Fibroblast of skin of left quadriceps (primary cell): Measurements from ENCODE around the gene F13B.
A peak's percentile ranks its signal among the peaks of the same experiment; 100 is the strongest.
"Not testable (repeated sequence)": the region's sequence is repeated elsewhere in the genome, so short reads cannot be mapped to it uniquely, and the experiment has no call there.

Source experiments
- DNase-seq, 2 experiments: peaks; one replicate each; pipeline ENCODE4 v3.0.0-alpha.2; 2013; ENCODE audit warnings: low read depth in 2 of 2

Gene F13B

GRCh38 chr1:197066719-197067456 is at the start of gene F13B:
Gene F13B (minus strand): TSS chr1:197067260. CDS start chr1:197067223, 37 bp downstream.
- DNase-seq, result no peak

GRCh38 chr1:197116156-197116555 is 49.1 kb upstream of the F13B start:
- no peak for DNase-seq

GRCh38 chr1:197106869-197107268 is 39.8 kb upstream of the F13B start:
- no peak for DNase-seq

- no peak for DNase-seq
Measured at GRCh38 chr1:197103300-197103699, 36.2 kb upstream of the F13B start.

GRCh38 chr1:197101978-197102377 is 34.9 kb upstream of the F13B start:
- DNase-seq, result no peak

- no peak for DNase-seq
Measured at GRCh38 chr1:197100677-197101076, 33.6 kb upstream of the F13B start.

- DNase-seq, result no peak
Measured at GRCh38 chr1:197099444-197099843, 32.4 kb upstream of the F13B start.

GRCh38 chr1:197096971-197097370 is 29.9 kb upstream of the F13B start:
- not testable (repeated sequence) for DNase-seq

GRCh38 chr1:197096137-197096536 is 29.1 kb upstream of the F13B start:
- no peak for DNase-seq

GRCh38 chr1:197093226-197093885 is 26.3 kb upstream of the F13B start:
- DNase-seq, result no peak

- DNase-seq, result no peak
Measured at GRCh38 chr1:197092491-197093023, 25.5 kb upstream of the F13B start.

- DNase-seq, result no peak
Measured at GRCh38 chr1:197083474-197083873, 16.4 kb upstream of the F13B start.

- no peak for DNase-seq
Measured at GRCh38 chr1:197081117-197081753, 14.2 kb upstream of the F13B start.

- DNase-seq, result no peak
Measured at GRCh38 chr1:197080323-197080722, 13.3 kb upstream of the F13B start.

- no peak for DNase-seq
Measured at GRCh38 chr1:197076585-197076984, 9.5 kb upstream of the F13B start.

GRCh38 chr1:197073978-197074377 is 6.9 kb upstream of the F13B start:
- no peak for DNase-seq

GRCh38 chr1:197067457-197067818 is 378 bp upstream of the F13B start:
- DNase-seq, result no peak

- DNase-seq, result no peak
Measured at GRCh38 chr1:197066277-197066676, 783 bp downstream of the F13B start.

- DNase-seq, result peak; percentile 44 to 61
Measured at GRCh38 chr1:197065559-197065958, 1.5 kb downstream of the F13B start.

- DNase-seq, result no peak
Measured at GRCh38 chr1:197063212-197063611, 3.8 kb downstream of the F13B start.

- DNase-seq, result no peak
Measured at GRCh38 chr1:197062692-197063091, 4.4 kb downstream of the F13B start.

- DNase-seq, result no peak
Measured at GRCh38 chr1:197049100-197049499, 18.0 kb downstream of the F13B start.
